Stimulated activated CD4-positive, alpha-beta T cell treated with anti-CD3 and anti-CD28 coated beads, Interleukin-4, amount 100 ng/mL, for 4 hours (primary cell): ENCODE measurements around the gene MKI67.

Source experiments
- DNase-seq, 2 experiments: peaks; one replicate each; pipeline ENCODE4 v3.0.0-alpha.2; 2020

Gene MKI67

DNA sequence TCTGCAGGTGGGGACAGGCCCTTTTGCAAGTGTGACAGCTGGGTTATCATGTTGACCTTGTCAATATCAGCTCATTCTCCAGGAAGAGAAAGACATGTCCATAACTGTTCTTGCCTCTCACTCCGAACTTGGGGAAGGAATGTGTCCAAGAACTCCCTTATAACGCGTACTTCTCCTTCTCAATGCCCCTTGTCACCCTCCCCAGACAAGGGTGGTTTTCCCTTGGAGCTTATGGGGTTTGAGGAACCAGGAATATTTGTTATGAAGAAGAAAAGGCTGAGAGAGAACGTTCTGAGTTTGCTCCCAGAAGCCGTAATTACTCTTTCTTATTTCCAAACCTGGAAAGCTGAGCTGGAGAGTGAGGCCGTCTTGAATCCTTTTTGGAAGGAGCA lies 77.4 kb downstream of the MKI67 start:
- DNase-seq, result no peak

DNA sequence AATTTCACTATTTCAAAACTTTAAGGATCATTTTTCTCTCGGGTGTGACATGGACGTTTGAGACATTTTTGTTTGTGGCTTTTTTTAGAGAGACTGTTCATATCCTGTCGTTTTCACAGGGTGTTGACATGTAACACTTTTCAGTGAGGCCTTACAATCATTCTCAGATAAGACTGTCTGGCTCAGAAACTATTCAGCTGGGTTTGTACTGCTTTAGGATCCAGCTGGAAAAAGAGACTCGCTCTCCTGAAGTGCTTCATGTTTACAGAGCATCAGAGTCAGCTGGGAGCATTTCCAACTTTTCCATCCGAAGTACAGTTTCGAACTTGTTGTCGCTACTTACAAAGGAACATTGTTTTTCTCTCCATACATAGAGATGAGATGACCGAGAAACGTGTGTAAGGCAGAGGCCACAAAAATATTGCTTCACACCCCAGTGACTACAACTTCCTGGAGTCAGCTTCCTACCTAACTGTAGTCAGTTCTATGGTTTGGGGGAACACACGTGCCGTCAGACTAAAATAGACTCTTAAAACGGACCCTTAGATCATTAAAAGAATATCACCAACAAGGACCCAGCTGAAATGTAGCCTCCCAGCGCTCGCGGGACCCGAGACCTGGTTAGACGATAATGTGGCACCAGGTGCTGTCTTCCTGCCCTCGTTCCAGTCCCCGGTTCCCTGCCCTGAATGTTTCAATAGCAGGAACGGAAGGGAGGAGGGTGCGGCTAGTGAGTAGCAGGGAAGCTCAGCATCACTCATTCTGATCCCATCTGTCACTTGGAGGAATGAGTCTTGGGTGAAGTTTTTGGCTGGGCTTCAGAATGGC lies 78.0 kb downstream of the MKI67 start:
- DNase-seq, result peak in 1 of 2 experiments; percentile 34

DNA sequence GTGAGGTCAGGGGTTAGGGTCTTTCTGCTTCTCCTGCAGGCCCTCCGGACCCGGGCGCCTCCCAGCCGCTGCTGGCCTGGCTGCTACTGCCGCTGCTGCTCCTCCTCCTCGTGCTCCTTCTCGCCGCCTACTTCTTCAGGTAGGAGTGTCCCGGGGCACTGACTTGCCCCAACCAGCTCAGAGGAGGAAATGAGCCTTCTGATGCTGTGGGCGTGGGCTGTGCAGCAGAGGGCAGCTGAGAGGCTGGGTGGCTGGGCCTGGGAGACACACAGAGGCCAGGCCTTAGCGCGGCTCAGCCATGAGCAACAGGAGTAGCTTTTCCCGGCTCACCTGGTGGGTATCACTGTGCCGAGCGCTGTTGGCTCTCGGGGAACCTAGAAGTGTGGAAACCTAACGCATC lies 78.9 kb downstream of the MKI67 start:
- peak; percentile 71 to 89 for DNase-seq

DNA sequence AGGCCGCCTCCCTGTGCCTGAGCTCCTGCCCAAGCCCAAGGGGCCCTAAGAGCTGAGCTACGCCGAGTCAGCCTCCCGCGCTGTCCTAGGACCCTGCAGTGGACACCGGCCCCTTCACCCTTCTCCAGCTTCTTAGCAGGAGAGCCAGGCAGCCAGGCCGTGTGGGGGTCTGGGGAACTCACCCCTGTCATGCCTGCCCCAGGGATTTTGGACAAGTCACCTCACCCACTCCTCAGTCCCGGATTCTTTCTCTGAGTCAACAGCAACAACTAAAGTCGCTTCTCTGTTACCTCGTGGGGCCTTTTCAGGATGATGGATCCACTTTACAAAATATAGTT lies 79.3 kb downstream of the MKI67 start:
- no peak for DNase-seq
